GM19193 (cell line): ENCODE results near the gene PTH1R.

Experiments
- POLR2A ChIP-seq: IDR thresholded peaks from 4 replicates; pipeline ENCODE4 v1.6.1; 2011; ENCODE audit not compliant: insufficient read depth, insufficient read length; ENCODE audit errors: extremely low read depth

Gene PTH1R

GRCh38 chr3:46865546-46865945 lies 12.0 kb upstream of the PTH1R start:
- no peak for TF ChIP-seq POLR2A

GRCh38 chr3:46866032-46866595 lies 11.4 kb upstream of the PTH1R start:
- TF ChIP-seq POLR2A, result no peak

- TF ChIP-seq POLR2A, result no peak
Measured at GRCh38 chr3:46866720-46867549, 10.6 kb upstream of the PTH1R start.

GRCh38 chr3:46867550-46867898 lies 10.0 kb upstream of the PTH1R start:
- no peak for TF ChIP-seq POLR2A

GRCh38 chr3:46868287-46868686 lies 9.2 kb upstream of the PTH1R start:
- TF ChIP-seq POLR2A, result no peak

GRCh38 chr3:46868948-46869347 lies 8.6 kb upstream of the PTH1R start:
- TF ChIP-seq POLR2A, result no peak

GRCh38 chr3:46869440-46869839 lies 8.1 kb upstream of the PTH1R start:
- TF ChIP-seq POLR2A, result no peak

GRCh38 chr3:46870651-46871050 lies 6.9 kb upstream of the PTH1R start:
- no peak for TF ChIP-seq POLR2A

- TF ChIP-seq POLR2A, result no peak
Measured at GRCh38 chr3:46871222-46871621, 6.3 kb upstream of the PTH1R start.

- TF ChIP-seq POLR2A, result no peak
Measured at GRCh38 chr3:46873521-46873920, 4.0 kb upstream of the PTH1R start.

GRCh38 chr3:46874430-46874829 lies 3.1 kb upstream of the PTH1R start:
- no peak for TF ChIP-seq POLR2A

- TF ChIP-seq POLR2A, result no peak
Measured at GRCh38 chr3:46875560-46875959, 2.0 kb upstream of the PTH1R start.

- TF ChIP-seq POLR2A, result no peak
Measured at GRCh38 chr3:46876313-46877300, 914 bp upstream of the PTH1R start.

- TF ChIP-seq POLR2A, result no peak
Measured at GRCh38 chr3:46878781-46879436, 1.4 kb downstream of the PTH1R start.
